Loucy (cell line): ENCODE results near the gene CYP2U1.

Source experiments
- H2AFZ ChIP-seq: fragments of 200-600 bp; sonication (generic); 2 replicates; pipeline ENCODE4 v1.6.0; 2016; ENCODE audit warnings: antibody characterized with exemption, mild to moderate bottlenecking, low read length, moderate library complexity
- H3F3A ChIP-seq: fragments of 200-600 bp; 2 replicates; pipeline ENCODE4 v1.6.0; 2016; ENCODE audit warnings: antibody characterized with exemption, low read depth, mild to moderate bottlenecking
- H3K27me3 ChIP-seq: fragments of 200-600 bp; sonication (generic); 2 replicates; pipeline ENCODE4 v1.6.1; 2014; ENCODE audit warnings: low read length, mild to moderate bottlenecking; ENCODE audit not compliant: insufficient read depth, poor library complexity, severe bottlenecking
- H3K36me3 ChIP-seq: fragments of 200-600 bp; sonication (generic); 2 replicates; pipeline ENCODE4 v1.6.1; 2016; ENCODE audit warnings: low read length; ENCODE audit not compliant: insufficient read depth
- H3K4me1 ChIP-seq: fragments of 200-600 bp; sonication (generic); 2 replicates; pipeline ENCODE4 v1.5.1; 2014; ENCODE audit warnings: low read length, mild to moderate bottlenecking; ENCODE audit not compliant: insufficient read depth, poor library complexity, severe bottlenecking
- H3K4me2 ChIP-seq: fragments of 200-600 bp; sonication (generic); 2 replicates; pipeline ENCODE4 v1.6.0; 2014; ENCODE audit warnings: antibody characterized with exemption, low read length, low read depth, mild to moderate bottlenecking; ENCODE audit not compliant: poor library complexity, severe bottlenecking
- H3K4me3 ChIP-seq: fragments of 200-600 bp; sonication (generic); 2 replicates; pipeline ENCODE4 v1.5.1; 2014; ENCODE audit warnings: low read length, mild to moderate bottlenecking, mixed read lengths; ENCODE audit not compliant: poor library complexity, severe bottlenecking
- H3K79me2 ChIP-seq: fragments of 200-600 bp; sonication (generic); 2 replicates; pipeline ENCODE4 v1.6.1; 2014; ENCODE audit warnings: low read length; ENCODE audit not compliant: insufficient read depth
- H3K9ac ChIP-seq: fragments of 200-600 bp; sonication (generic); 2 replicates; pipeline ENCODE4 v1.6.0; 2014; ENCODE audit warnings: mild to moderate bottlenecking, low read depth, low read length, moderate library complexity; ENCODE audit not compliant: poor library complexity, severe bottlenecking
- H3K9me2 ChIP-seq: fragments of 200-600 bp; sonication (generic); replicated peaks from 2 replicates; pipeline ENCODE4 v1.6.1; 2016; ENCODE audit warnings: low read depth, low read length, mixed read lengths
- H3K9me3 ChIP-seq: fragments of 200-600 bp; sonication (generic); 2 replicates; pipeline ENCODE4 v1.6.1; 2014; ENCODE audit warnings: mild to moderate bottlenecking, antibody characterized with exemption, low read length, low read depth; ENCODE audit not compliant: insufficient read depth
- H4K20me1 ChIP-seq: fragments of 200-600 bp; sonication (generic); 2 replicates; pipeline ENCODE4 v1.6.0; 2014; ENCODE audit warnings: antibody characterized with exemption, low read length, mild to moderate bottlenecking; ENCODE audit not compliant: insufficient read depth, poor library complexity, severe bottlenecking
- CTCF ChIP-seq: fragments of 200-600 bp; sonication (generic); conservative IDR thresholded peaks from 2 replicates; pipeline ENCODE4 v1.5.1; 2014; ENCODE audit warnings: mild to moderate bottlenecking, antibody characterized with exemption, low read length
- EZH2phosphoT487 ChIP-seq: fragments of 200-600 bp; IDR thresholded peaks from 2 replicates; pipeline ENCODE4 v1.6.1; 2018; ENCODE audit warnings: antibody characterized with exemption, mild to moderate bottlenecking, moderate library complexity, borderline replicate concordance

CYP2U1 gene

DNA sequence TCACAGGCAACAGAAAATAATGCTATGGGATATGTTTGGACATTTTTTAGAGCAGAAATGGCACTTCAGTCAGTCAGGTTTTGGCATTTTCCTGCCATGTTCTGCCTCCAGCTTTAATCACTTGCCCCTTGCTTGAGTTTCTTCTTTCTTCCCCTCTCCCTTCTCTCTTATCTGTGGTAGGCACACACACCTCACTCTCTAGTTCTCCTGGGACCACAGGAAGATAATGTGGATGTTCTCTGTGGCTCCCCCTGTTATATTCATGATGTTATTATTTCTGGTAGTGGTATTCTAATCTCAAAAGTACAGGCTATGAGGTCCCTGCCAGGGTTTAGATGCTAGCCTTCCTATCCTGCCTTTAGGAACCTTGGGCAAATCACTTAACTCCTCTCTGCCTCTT lies 63.5 kb downstream of the CYP2U1 start:
- H3K27me3 ChIP-seq, result no peaks in the 10 kb centered on the region
- peaks cover 45% of the 10 kb centered on the region for H4K20me1 ChIP-seq
- no peaks in the 10 kb centered on the region for H3K9me3 ChIP-seq
- peak overlapping the region; percentile 98 for H3K4me3 ChIP-seq
- H3K79me2 ChIP-seq, result peaks cover 94% of the 10 kb centered on the region
- H3F3A ChIP-seq, result no peaks in the 10 kb centered on the region
- peak overlapping the region; percentile 98 for H3K4me2 ChIP-seq
- H3K9ac ChIP-seq, result peak overlapping the region; percentile 30
- no peaks in the 10 kb centered on the region for H3K36me3 ChIP-seq
- no peak overlapping the region for H2AFZ ChIP-seq
- no peaks in the 10 kb centered on the region for H3K9me2 ChIP-seq
- peaks cover 61% of the 10 kb centered on the region for H3K4me1 ChIP-seq
- no peak for TF ChIP-seq CTCF
- TF ChIP-seq EZH2phosphoT487, result no peak

DNA sequence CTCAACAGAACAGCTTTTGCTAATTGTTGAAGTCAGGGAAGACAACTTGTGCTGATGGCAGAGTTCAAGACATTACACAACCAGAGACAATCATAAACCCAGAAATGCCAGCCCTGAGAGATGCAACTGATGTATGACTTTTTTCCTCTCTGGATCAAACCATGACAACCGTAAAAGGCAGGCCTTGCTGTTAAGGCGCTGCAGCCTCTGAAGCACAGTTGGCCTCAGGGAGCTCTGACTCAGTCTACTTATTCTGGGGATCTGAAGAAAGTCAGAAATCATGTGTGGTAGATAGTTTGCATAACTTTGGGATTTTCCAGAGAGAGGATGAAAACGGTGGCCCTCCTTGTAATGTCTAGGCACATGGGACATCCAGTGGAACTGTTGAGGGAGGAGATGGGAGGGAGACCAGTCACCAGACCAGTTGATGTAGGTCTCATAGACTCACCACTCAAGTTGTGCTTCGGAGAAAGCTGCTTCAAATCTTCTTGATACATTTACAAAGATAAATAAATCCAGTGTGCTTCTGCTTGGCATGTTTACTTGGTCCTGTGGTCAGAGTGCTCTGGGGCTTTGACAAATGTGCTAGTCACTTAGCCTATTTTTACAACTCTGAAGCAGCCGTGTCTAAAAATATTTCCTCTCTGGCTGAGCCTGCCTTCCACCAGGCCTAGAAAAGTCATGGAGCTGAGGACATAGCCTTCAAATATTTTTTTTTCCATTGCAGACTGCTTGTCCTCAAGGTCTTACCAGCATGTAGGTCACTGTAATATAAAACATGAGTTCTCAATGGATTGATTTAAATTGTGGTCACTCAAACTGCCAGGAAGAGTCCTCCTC lies 65.8 kb downstream of the CYP2U1 start:
- H3K9me3 ChIP-seq, result no peaks in the 10 kb centered on the region
- H2AFZ ChIP-seq, result no peak overlapping the region
- H3K36me3 ChIP-seq, result no peaks in the 10 kb centered on the region
- H3K9ac ChIP-seq, result no peak overlapping the region
- H3K27me3 ChIP-seq, result no peaks in the 10 kb centered on the region
- TF ChIP-seq CTCF (no peak), EZH2phosphoT487 (no peak)
- no peaks in the 10 kb centered on the region for H3F3A ChIP-seq
- H4K20me1 ChIP-seq, result peaks cover 30% of the 10 kb centered on the region
- H3K79me2 ChIP-seq, result peaks cover 72% of the 10 kb centered on the region
- H3K4me2 ChIP-seq, result peak overlapping the region; percentile 26
- no peak overlapping the region for H3K4me3 ChIP-seq
- H3K9me2 ChIP-seq, result no peaks in the 10 kb centered on the region
- peaks cover 53% of the 10 kb centered on the region for H3K4me1 ChIP-seq

DNA sequence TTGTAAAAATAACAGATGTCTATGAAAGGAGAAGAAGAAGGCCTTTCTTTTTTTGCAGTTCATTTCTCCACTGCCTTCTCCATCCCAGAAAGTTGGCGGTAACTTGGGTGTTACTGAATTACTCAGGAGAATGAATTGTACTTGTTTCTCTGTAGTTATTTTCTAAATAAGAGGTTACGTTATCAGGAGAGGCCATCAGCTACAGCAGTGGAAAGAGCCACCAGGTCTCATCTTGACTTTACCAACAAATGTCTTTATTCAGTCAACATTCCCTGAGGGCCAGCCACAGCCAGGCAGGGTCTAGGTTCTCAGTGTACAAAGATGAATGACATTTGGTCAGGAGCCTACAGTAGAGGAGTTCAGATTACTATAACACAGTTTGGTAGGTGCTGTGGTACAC lies 66.4 kb downstream of the CYP2U1 start:
- H3F3A ChIP-seq, result no peaks in the 10 kb centered on the region
- H3K4me3 ChIP-seq, result no peak overlapping the region
- H3K9me2 ChIP-seq, result no peaks in the 10 kb centered on the region
- H3K9me3 ChIP-seq, result no peaks in the 10 kb centered on the region
- no peaks in the 10 kb centered on the region for H3K27me3 ChIP-seq
- H2AFZ ChIP-seq, result no peak overlapping the region
- H4K20me1 ChIP-seq, result peaks cover 24% of the 10 kb centered on the region
- peak overlapping the region; percentile 26 for H3K4me2 ChIP-seq
- H3K4me1 ChIP-seq, result peaks cover 48% of the 10 kb centered on the region
- peaks cover 65% of the 10 kb centered on the region for H3K79me2 ChIP-seq
- H3K36me3 ChIP-seq, result no peaks in the 10 kb centered on the region
- no peak for TF ChIP-seq EZH2phosphoT487
- TF ChIP-seq CTCF, result no peak
- no peak overlapping the region for H3K9ac ChIP-seq
